GM19463 (cell line): ENCODE data around the gene RAPGEF4.
"Not testable (repeated sequence)": the region's sequence is repeated elsewhere in the genome, so short reads cannot be mapped to it uniquely, and the experiment has no call there.

ENCODE experiments used
- ATAC-seq: cut with Tn5 transposase; IDR thresholded peaks from one replicate; pipeline ENCODE4 v1.9.1; 2021; ENCODE audit warnings: mild to moderate bottlenecking, moderate library complexity; ENCODE audit not compliant: unreplicated experiment

The RAPGEF4 gene

DNA sequence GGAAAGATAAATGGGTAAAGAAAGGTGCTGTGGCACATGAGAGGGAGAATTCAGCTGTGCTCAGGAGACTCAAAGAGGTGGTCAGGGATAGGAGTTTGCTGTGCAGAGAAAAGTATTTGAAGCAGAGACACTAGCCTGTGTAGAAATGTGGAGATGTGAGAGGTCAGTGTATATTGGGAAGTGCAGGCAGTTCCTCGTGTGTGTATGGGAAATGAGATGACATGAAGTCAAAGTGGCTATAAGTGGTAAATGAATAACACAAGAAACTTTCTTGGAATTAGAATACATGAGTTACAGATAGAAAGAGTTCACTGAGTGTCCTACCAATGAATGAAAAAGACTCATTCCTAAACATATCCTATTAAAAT, 351.6 kb downstream of the RAPGEF4 start:
- ATAC-seq, result no peak

DNA sequence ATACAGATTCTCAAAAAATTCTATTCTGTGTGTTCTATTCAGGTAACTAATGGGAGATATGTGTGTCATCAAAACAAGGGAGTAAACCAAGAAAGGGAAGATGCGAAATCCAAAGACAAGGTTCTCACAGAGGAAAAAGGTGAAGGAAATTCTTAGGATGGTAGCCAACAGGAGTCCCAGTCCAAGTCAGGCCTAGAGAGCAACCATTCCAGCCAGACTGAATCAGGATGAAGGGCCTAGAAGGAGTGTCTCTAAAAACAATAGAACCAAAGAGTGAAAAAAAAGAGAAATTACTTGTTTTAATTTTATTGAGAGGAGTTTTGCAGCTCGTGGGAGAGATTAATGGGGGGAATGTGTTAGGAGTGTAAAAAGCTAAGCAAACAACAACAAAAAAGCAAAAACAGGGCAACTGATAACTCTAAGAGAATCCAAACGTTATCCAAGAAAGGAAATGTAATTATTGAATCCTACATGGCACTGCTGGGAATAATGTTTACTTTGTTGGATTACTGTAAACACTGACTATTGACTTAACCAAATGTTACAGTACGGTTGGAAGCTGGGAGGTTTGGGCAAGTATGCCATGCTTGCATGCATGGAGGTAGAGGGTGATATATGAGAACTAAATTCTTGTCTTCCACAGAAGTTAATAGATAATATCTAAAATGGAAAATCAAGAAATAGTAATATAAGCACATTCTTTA, 352.3 kb downstream of the RAPGEF4 start:
- no peak for ATAC-seq

DNA sequence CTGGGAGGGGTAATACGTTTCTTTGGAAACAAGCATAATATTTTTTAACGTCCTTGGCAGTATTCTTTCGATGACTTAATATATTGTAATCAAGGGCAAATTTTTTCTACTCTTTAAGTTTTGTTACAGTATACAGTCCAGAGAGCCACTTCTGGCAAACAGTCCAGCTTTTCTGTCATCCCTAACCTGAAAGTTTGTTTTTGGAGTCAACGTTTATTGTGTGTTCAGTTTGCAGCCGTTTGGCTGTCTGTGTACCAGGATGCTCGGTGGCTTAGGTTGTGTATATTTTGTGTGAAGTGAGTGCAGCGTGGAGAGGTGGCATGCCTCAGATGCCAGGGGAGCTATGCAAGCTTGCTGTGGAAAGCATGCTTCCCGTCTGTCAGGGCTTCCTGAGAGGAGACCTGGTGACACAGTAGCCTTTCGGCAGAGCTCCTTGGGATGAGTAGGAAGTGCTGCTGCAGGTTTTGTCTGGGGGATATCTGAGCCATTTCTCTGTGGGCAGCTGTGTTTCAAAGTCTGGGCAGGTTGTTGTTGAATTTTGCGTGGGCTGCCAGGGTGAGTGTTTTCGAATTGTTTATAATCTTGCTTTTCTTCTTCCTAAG, 354.7 kb downstream of the RAPGEF4 start:
- no peak for ATAC-seq

DNA sequence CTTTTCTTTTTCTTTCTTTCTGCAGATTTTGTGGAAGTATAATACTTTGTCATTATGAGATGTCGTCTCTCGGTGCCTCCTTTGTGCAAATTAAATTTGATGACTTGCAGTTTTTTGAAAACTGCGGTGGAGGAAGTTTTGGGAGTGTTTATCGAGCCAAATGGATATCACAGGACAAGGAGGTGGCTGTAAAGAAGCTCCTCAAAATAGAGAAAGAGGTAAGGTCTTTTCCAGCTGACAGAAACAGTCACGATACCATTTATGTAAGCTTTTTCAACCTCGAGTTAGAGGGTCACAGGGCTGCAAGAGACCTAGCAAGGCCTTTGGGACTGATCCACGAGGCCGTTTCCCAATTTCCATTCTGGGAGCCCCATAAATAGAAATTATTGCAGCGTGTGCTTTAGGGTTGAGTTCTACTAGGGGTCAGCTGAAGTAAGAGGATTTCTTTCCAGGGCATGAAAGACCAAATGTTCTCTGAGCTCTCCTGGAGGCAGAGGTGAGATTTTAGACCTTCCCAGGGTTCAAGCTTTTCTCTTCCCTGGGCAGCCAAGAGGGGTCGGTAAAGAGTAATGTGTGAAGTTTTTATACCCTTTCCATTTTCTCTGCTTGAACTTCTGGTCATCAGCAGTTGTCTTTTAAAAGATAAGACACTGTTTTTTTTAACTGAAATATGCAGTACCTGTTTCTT, 355.5 kb downstream of the RAPGEF4 start:
- no peak for ATAC-seq

DNA sequence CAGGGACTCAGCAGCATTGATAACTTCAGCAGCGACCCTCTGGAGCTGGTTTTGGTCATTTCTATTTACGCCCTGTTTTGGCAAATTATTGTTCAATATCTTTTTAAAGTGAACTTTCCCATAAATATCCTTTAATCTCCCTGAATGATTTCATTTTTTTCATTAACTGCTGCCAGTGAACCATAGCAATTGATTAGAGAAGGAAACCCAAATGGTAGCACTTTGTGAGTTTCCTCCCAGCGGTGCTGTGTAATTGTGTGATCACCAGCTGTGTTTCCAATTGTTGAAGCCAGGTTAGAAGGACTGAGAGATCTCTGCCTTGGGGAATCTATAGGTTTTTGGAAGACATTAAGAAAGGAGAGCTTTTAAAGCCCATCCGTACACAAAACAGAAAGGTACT, 356.3 kb downstream of the RAPGEF4 start:
- no peak for ATAC-seq

DNA sequence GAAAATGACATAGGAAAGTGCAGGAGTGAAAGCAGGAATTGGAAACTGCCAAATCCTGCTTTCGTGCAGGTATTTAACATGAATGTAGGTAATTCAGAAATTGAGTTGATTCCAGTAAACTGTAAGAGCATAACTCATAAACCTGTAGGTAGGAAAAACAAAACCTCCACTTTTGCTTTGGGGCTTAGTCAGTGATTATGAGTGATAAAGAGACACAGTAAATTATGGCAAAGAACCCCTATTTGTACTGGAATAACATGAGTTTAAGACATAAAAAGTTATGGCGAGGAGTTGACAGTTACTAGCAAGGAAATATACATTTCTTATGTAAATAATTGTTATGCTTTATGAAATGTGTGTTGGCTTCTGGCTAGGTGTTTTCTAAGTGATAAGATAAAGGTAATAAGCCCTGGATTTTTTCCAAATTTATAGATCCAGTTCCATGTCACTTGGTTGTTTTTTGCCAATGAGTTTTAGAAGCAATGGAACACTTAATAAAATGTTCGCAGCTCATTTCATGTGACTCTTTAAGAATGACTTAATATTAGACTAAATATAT, 357.3 kb downstream of the RAPGEF4 start:
- ATAC-seq, result no peak

DNA sequence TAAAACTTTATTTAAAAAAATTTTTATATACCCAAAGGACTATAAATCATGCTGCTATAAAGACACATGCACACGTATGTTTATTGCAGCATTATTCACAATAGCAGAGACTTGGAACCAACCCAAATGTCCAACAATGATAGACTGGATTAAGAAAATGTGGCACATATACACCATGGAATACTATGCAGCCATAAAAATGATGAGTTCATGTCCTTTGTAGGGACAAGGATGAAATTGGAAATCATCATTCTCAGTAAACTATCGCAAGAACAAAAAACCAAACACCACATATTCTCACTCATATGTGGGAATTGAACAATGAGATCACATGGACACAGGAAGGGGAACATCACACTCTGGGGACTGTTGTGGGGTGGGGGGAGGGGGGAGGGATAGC, 358.0 kb downstream of the RAPGEF4 start:
- not testable (repeated sequence) for ATAC-seq

DNA sequence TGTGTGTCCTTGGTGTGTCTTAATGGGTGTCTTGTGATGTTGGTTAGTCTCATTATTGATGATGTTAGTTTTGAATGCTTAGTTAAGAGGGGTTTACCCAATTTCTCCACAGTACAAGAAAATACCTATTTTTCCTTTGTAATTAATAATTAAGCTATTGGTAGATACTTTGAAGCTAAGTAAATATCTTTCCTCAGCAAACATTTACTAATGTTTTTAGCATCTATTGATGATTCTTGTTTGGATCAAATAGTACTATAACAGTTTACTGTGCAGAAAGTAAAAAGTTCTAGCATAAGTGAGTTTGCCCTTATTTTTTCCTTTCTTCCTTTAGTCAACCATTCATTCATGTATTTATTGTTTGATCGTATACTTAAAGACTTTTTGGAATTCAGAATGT, 359.1 kb downstream of the RAPGEF4 start:
- no peak for ATAC-seq

DNA sequence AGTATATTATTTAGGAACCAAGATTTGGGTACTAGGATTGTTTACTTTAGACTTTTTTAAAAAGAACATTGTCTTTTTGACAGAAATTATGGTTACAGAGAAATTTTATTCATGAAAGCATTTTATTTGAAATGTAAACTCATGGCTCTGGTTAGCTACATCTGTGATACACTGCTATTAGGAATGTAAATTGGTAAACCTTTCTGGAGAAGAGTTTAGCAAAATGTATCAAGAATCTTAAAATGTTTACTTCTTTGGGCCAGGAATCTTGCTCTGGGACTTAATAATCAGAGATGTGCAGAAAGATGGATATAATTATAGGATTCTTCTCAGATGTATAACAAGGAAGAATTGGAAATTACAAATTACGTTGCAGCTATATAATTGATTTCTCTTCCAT, 359.7 kb downstream of the RAPGEF4 start:
- no peak for ATAC-seq

DNA sequence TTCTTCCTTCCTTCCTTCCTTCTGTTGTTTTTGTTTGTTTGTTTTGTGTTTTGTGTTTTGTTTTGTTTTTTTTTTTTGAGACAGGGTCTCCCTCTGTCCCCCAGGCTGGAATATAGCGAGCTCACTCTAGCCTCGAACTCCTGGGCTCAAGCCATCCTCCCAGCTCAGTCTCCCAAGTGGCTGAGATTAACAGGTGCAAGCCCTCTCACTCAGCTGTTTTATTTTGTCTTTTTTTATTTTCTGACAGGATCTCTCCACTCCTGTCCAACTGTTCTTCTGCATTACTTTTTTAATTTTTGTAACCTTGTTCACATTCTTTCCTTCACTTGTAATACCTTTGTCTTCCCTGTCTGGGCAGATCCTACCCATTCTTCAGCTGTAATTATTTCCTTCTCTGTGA, 363.6 kb downstream of the RAPGEF4 start:
- ATAC-seq, result no peak

DNA sequence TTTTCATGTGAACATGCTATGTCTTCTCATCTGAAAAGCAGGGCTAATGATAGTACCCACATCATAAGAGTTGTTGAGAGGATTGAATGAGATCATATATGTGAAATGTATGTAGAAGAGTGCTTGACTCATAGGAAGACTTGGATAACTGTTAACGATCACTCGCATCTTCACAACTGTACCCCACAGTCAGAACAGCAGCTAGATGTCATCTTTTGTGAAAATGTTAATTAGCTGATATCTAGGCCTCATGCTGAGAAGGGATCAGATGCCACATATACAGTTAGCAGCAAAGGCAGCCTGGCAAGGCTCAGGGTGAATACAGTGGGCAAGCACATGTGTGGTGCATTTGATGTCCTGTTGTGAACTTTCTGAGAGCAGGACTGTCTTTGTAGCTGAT, 364.2 kb downstream of the RAPGEF4 start:
- no peak for ATAC-seq

DNA sequence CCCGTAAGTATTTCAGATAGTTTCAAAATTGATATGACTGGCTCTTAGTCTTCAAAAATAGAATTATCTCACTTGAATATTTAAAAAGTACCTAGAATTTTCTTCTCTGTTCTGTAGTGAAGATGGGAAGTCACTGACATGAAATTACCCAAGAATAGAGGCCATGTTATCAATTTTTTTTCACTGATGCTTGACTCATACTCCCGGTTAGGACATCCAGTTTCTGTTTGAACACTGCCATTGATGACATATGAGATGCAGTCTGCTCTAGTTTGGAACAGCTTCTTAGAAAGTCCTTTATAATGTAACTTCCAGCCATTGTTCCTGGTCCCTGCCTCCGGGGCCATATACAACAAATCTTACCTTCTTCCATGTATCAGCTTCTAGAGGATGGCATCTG, 366.0 kb downstream of the RAPGEF4 start:
- peak; percentile 82 for ATAC-seq
